Fibroblast of mammary gland (primary cell): Measurements from ENCODE around the gene TBKBP1.

Source experiments
- DNase-seq: peaks from one replicate; pipeline ENCODE4 v3.0.0-alpha.2; 2010; ENCODE audit warnings: low read depth
- H3K4me3 ChIP-seq: 2 replicates; pipeline ENCODE4 v1.5.1; 2011; ENCODE audit warnings: low read depth, mild to moderate bottlenecking, low read length, moderate library complexity; ENCODE audit not compliant: control insufficient read depth
- TF ChIP-seq, protein P1 (sequence below): conservative IDR thresholded peaks from 2 replicates; pipeline ENCODE4 v1.5.1; 2011; ENCODE audit warnings: low read depth, low read length, inconsistent platforms; ENCODE audit not compliant: control insufficient read depth, insufficient read depth

TBKBP1 gene

GRCh38 chr17:47714773-47715396, 20.9 kb downstream of the TBKBP1 start:
- no peak for DNase-seq
- TF ChIP-seq, protein P1, sequence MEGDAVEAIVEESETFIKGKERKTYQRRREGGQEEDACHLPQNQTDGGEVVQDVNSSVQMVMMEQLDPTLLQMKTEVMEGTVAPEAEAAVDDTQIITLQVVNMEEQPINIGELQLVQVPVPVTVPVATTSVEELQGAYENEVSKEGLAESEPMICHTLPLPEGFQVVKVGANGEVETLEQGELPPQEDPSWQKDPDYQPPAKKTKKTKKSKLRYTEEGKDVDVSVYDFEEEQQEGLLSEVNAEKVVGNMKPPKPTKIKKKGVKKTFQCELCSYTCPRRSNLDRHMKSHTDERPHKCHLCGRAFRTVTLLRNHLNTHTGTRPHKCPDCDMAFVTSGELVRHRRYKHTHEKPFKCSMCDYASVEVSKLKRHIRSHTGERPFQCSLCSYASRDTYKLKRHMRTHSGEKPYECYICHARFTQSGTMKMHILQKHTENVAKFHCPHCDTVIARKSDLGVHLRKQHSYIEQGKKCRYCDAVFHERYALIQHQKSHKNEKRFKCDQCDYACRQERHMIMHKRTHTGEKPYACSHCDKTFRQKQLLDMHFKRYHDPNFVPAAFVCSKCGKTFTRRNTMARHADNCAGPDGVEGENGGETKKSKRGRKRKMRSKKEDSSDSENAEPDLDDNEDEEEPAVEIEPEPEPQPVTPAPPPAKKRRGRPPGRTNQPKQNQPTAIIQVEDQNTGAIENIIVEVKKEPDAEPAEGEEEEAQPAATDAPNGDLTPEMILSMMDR: no peak
- no peak overlapping the region for H3K4me3 ChIP-seq

DNA sequence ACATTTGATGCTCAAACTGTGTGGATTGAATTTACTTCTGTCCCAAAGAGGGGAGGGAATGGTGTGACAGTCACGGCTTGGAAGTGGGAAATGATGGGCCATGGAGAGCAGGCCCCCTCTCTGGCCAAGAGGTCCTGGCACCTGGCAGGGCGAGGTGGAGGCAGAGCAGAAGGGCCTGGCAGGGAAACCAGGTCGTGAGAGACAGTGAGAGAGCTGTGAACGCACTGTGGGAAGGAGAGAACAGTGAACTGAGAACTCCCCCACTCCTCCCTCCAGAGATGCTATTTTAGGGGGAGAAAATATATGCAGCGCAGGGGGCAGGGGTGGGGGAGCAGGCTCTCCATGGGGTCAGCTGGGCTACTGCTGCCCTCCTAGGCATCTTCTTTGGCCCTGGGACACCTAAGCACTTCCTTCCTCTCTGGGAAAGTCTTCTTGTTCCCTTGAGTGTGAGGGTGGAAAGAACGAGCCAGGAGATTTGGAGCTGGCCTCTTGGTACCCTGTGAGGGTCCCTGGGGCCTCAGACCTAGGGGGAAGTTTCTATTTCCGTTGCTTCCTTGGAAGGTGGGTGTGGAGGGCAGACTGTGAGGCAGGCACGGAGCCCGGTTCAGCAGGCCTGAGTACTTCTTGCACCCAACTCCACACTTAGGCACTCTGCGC, 21.8 kb downstream of the TBKBP1 start:
- TF ChIP-seq, protein P1: no peak
- no peak for DNase-seq

DNA sequence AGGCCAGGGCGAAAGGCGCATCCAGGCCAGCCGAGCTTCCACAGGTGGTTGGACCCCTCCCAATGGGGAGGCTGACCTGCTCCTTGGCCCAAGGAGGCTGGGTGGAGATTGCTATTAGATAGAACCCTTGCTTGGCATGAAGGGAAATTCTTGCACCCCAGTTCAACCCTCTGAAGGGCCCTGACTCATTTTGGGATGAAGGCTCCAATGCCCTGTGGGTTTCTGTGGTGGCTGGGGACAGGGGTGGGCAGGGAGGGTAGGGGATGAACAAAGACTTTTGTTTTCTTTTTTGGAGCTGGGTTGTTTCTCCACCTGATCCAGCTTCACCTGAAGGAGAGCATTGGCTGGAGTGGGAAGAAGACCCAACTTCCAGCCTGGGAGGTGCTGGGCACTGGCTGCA, 22.4 kb downstream of the TBKBP1 start:
- no peak for DNase-seq
- H3K4me3 ChIP-seq: no peak overlapping the region
- TF ChIP-seq, protein P1: no peak

More for the DNA sequence above, 21.8 kb downstream of the TBKBP1 start:
- H3K4me3 ChIP-seq: no peak overlapping the region

GRCh38 chr17:47717261-47717697, 23.3 kb downstream of the TBKBP1 start:
- TF ChIP-seq, protein P1: peak; percentile 50
- DNase-seq: no peak
- no peak overlapping the region for H3K4me3 ChIP-seq

- peak; percentile 43 for DNase-seq
- TF ChIP-seq, protein P1: no peak
- no peak overlapping the region for H3K4me3 ChIP-seq
Observed at GRCh38 chr17:47717979-47718621, 24.1 kb downstream of the TBKBP1 start.

DNA sequence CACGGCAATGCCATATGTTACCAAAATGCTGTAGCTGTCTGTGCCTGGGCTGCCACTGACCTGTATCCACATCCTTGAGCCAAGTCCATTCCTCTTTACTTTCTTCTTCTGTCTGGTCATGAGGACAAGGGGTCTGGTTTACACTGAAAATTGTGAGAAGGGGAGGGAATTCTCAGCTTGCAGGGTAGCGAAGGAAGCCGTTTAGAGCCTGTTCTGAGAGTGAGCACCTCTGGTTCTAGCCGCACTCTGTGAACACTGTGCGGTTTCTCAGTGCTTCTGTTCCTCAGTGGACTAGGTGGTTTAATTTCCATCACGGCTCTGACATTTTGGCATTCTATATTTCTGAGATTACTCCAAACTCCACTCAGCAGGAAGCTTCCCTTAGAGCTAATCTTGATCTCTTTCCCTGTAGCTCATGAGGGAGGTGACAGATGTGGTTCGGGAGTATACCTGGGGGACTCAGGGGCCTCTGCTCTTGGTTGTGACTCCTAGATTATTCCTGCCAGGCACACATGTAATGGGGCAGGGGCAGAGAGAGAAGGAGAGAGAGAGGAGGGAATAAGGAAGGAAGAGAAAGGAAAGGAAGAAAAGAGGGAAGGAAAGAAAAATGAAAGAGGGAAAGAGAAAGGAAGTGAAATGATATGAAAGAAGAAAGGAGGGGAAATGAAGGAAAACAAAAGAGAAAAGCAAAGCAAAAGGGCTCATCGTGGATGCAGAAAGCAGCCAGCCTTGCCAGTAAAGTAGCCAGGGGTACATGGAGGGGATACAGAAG, 24.9 kb downstream of the TBKBP1 start:
- DNase-seq: no peak
- H3K4me3 ChIP-seq: no peak overlapping the region
- TF ChIP-seq, protein P1: no peak
